ENCODE results near the gene RAMP1. TPM values are rescaled to one million over a fixed set of nuclear protein-coding genes. Genes with fewer than 3 reads are reported as not detected.

The RAMP1 gene
- total RNA-seq, 1 experiment from 2014 or later: 13.5 TPM

- no peak for DNase-seq (ENCODE audit: low read depth)
Observed at GRCh38 chr2:237894986-237895543, 35.6 kb downstream of the RAMP1 start.

GRCh38 chr2:237895544-237896506 is 36.4 kb downstream of the RAMP1 start:
- no peak for DNase-seq (ENCODE audit: low read depth)

DNA sequence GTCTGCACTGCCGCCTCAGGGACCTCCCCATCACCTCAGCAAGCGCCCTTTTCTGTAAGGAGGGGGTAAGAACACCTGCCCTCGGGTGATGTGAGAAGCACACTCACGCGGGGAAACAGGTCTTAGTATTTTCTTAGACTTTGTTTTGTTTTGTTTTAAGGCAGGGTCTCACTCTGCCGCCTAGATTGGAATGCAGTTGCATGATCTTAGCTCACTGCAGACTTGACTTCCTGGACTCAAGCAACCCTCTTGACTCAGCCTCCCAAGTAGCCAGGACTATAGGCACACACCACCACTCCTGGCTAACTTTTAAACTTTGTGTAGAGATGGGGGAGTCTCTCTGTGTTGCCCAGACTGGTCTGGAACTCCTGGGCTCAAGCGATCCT is 37.1 kb downstream of the RAMP1 start:
- DNase-seq (ENCODE audit: low read depth): no peak

- DNase-seq (ENCODE audit: low read depth): no peak
Observed at GRCh38 chr2:237896956-237897355, 37.5 kb downstream of the RAMP1 start.

- no peak for DNase-seq (ENCODE audit: low read depth)
Observed at GRCh38 chr2:237898057-237898414, 38.6 kb downstream of the RAMP1 start.

GRCh38 chr2:237900891-237901831 is 41.7 kb downstream of the RAMP1 start:
- no peak for DNase-seq (ENCODE audit: low read depth)

- DNase-seq (ENCODE audit: low read depth): no peak
Observed at GRCh38 chr2:237901932-237902850, 42.8 kb downstream of the RAMP1 start.

GRCh38 chr2:237904831-237905599 is 45.6 kb downstream of the RAMP1 start:
- DNase-seq (ENCODE audit: low read depth): peak; percentile 93

DNA sequence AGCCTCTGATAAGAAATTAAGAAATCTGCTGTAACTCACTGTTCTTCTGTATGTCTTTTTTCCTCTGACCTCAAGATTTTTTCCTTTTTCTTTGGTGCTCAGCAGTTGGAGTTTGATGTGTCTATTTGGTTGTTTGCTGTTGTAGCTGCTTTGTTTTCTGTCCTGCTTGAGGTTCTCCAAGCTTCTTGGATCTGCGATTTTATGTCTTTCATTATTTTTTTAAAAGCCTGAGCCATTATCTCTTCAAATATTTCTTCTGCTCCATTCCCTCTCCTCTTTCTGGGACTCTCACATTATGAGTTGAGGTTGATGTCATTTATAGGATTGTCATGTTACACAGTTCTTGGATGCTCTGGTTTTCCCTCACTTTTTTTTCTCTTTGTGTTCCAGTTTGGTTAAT is 47.7 kb downstream of the RAMP1 start:
- DNase-seq (ENCODE audit: low read depth): no peak

- no peak for DNase-seq (ENCODE audit: low read depth)
Observed at GRCh38 chr2:237909075-237909695, 49.8 kb downstream of the RAMP1 start.

DNA sequence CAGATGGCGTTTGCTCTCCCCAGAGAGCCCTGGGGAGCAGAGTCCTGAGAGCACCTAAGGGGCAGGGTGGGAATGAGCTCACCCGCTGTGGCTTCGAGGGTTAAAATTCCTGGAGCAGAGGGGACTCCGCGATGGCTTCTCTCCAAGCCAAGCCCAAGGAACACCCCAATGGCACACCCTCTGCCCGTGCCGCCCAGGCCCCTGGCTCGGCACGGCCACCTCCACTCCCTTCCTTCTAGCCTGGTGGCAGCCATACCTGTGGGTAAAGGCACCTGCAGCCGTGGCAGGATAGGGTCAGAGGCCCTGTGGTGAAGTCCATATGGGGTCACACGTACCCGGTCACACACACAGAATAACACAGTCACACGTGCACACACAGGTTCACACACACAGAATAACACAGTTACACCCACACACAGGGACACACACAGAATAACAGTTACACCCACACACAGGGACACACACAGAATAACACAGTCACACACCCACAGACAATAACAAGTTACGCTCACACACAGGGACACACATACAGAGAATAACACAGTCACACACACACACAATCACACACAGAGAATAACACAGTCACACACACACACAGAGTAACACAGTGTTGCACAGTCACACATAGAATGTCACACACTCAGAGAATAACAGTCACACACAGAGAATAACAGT is 50.5 kb downstream of the RAMP1 start:
- DNase-seq (ENCODE audit: low read depth): no peak

DNA sequence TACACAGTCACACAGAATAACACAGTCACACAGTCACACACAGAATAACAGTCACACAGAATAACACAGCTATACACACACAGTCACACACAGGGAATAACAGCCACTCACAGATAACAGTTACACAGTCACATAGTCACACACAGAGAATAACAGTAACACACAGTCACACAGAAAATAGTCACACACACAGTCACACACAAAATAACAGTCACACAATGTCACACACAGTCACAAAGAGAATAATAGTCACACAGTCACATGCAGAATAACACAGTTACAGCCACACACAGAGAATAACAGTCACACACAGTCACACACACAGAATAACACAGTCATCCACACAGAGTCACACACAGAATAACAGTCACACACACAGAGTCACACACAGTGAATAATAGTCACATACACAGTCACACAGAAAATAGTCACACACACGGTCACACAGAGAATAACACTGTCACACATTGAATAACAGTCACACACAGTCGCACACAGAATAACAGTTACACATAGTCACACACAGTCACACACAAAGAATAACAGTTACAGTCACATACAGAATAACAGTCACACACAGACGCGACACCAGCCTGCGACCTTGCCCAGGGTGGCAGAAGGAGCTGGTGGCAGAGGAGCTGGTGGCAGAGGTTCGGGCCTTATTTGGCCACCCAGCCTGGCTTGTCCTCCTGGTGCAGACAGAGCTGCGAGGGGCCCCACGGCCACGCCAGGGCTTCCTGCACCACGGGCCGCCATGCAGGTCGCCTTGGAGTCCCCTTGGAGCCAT is 51.3 kb downstream of the RAMP1 start:
- DNase-seq (ENCODE audit: low read depth): no peak

DNA sequence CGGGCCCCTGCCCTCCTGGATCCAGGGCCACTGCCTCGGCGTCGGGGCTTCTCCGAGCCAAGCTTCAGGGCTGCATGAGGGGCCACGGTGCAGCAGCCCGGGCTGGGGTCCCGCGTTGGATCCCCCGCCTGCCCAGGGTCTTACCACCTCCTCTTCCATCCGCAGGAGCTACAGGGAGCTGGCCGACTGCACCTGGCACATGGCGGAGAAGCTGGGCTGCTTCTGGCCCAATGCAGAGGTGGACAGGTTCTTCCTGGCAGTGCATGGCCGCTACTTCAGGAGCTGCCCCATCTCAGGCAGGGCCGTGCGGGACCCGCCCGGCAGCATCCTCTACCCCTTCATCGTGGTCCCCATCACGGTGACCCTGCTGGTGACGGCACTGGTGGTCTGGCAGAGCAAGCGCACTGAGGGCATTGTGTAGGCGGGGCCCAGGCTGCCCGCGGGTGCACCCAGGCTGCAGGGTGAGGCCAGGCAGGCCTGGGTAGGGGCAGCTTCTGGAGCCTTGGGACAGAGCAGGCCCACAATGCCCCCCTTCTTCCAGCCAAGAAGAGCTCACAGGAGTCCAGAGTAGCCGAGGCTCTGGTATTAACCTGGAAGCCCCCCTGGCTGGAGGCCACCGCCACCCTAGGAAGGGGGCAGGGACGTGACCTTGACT is 52.1 kb downstream of the RAMP1 start:
- DNase-seq (ENCODE audit: low read depth): no peak

- DNase-seq (ENCODE audit: low read depth): no peak
Observed at GRCh38 chr2:237912271-237913192, 53.1 kb downstream of the RAMP1 start.

- no peak for DNase-seq (ENCODE audit: low read depth)
Observed at GRCh38 chr2:237913193-237913917, 53.9 kb downstream of the RAMP1 start.

- no peak for DNase-seq (ENCODE audit: low read depth)
Observed at GRCh38 chr2:237915576-237915975, 56.2 kb downstream of the RAMP1 start.
